ENCODE results near the gene SOCS7.

The SOCS7 gene

DNA sequence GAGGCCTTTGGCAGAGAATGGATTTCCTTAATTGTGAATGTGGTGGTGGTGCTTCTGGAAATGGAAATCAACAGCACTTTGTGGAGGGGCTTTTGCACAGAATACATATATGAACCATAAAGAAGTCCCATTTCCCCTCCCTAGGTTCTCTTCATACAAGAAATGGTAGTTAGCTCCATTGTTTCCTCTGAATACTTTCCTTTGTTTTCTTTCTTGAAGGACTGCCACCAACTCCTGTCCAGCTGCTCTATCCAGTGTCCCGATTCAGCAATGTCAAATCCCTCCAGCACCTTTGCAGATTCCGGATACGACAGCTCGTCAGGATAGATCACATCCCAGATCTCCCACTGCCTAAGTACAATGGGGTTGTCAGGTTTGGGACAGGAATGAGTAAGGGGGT is 43.4 kb downstream of the SOCS7 start:
- no peak for TF ChIP-seq ESRRG (CRISPR knock-in tag; IDR thresholded peaks at IDR 0.05)
- no peak for ATAC-seq

DNA sequence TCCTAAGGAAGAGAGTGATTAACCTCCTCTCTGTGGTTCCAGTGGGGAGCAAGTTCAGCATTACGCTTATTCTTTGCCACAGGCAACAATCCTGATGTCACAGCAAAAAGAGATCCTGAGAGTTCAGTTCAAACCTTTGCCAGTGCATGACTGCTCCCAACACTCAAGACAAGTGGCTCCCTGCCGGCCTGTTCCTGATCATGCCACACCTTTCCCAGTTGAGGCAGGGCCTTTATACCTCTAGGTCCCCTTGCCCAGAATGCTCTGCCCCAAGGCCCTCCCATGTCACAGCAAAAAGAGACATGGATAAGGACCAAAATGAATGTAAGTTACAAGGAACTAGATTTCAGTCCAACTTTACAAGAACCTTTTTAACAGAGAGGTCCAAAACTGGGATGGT is 45.6 kb downstream of the SOCS7 start:
- no peak for ATAC-seq
- TF ChIP-seq ZNF70 (CRISPR knock-in tag; IDR thresholded peaks at IDR 0.05) (no peak), ARNTL (CRISPR knock-in tag; IDR thresholded peaks at IDR 0.05; ENCODE audit: borderline replicate concordance, low read depth) (no peak), BACH2 (CRISPR knock-in tag; IDR thresholded peaks at IDR 0.05; ENCODE audit: borderline replicate concordance) (no peak), ISL1 (CRISPR knock-in tag; IDR thresholded peaks at IDR 0.05) (no peak), OSR1 (CRISPR knock-in tag; IDR thresholded peaks at IDR 0.05) (no peak), ZFP30 (CRISPR knock-in tag; IDR thresholded peaks at IDR 0.05) (no peak), ZNF8 (CRISPR knock-in tag; IDR thresholded peaks at IDR 0.05) (no peak), ESRRG (CRISPR knock-in tag; IDR thresholded peaks at IDR 0.05) (no peak), RARB (CRISPR knock-in tag; IDR thresholded peaks at IDR 0.05) (no peak), ZFP3 (CRISPR knock-in tag; IDR thresholded peaks at IDR 0.05) (no peak)
- TF ChIP-seq, protein P1, sequence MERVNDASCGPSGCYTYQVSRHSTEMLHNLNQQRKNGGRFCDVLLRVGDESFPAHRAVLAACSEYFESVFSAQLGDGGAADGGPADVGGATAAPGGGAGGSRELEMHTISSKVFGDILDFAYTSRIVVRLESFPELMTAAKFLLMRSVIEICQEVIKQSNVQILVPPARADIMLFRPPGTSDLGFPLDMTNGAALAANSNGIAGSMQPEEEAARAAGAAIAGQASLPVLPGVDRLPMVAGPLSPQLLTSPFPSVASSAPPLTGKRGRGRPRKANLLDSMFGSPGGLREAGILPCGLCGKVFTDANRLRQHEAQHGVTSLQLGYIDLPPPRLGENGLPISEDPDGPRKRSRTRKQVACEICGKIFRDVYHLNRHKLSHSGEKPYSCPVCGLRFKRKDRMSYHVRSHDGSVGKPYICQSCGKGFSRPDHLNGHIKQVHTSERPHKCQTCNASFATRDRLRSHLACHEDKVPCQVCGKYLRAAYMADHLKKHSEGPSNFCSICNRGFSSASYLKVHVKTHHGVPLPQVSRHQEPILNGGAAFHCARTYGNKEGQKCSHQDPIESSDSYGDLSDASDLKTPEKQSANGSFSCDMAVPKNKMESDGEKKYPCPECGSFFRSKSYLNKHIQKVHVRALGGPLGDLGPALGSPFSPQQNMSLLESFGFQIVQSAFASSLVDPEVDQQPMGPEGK (CRISPR knock-in tag; IDR thresholded peaks at IDR 0.05; ENCODE audit: borderline replicate concordance) = no peak

DNA sequence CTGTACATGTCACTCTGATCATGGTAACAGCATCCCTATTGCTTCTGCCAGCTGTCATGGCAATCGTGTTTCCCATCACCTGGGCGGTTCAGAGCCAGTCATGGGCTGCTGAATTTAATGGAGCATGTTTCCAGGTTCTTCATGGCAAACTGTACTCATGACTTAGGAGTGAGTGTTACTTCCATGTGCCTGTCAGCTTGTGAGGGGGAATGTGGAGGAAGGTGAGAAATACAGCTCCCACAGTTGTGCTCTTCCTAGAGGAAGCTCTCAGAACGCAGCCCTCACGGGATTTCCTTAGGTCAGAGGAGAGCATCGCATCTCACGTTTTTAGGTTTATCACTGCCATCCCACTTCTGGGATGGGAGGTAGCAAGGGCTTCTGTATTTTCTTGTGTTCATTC is 48.6 kb downstream of the SOCS7 start:
- no peak for ATAC-seq
- TF ChIP-seq, protein P2, sequence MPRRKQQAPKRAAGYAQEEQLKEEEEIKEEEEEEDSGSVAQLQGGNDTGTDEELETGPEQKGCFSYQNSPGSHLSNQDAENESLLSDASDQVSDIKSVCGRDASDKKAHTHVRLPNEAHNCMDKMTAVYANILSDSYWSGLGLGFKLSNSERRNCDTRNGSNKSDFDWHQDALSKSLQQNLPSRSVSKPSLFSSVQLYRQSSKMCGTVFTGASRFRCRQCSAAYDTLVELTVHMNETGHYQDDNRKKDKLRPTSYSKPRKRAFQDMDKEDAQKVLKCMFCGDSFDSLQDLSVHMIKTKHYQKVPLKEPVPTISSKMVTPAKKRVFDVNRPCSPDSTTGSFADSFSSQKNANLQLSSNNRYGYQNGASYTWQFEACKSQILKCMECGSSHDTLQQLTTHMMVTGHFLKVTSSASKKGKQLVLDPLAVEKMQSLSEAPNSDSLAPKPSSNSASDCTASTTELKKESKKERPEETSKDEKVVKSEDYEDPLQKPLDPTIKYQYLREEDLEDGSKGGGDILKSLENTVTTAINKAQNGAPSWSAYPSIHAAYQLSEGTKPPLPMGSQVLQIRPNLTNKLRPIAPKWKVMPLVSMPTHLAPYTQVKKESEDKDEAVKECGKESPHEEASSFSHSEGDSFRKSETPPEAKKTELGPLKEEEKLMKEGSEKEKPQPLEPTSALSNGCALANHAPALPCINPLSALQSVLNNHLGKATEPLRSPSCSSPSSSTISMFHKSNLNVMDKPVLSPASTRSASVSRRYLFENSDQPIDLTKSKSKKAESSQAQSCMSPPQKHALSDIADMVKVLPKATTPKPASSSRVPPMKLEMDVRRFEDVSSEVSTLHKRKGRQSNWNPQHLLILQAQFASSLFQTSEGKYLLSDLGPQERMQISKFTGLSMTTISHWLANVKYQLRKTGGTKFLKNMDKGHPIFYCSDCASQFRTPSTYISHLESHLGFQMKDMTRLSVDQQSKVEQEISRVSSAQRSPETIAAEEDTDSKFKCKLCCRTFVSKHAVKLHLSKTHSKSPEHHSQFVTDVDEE (CRISPR knock-in tag; IDR thresholded peaks at IDR 0.05) = no peak
- TF ChIP-seq ZFP3 (CRISPR knock-in tag; IDR thresholded peaks at IDR 0.05) (no peak), ZFP30 (CRISPR knock-in tag; IDR thresholded peaks at IDR 0.05) (no peak), BACH2 (CRISPR knock-in tag; IDR thresholded peaks at IDR 0.05; ENCODE audit: borderline replicate concordance) (no peak), OSR1 (CRISPR knock-in tag; IDR thresholded peaks at IDR 0.05) (no peak), ARNTL (CRISPR knock-in tag; IDR thresholded peaks at IDR 0.05; ENCODE audit: borderline replicate concordance, low read depth) (no peak), TCF4 (CRISPR knock-in tag; IDR thresholded peaks at IDR 0.05; ENCODE audit: borderline replicate concordance) (no peak), SNAI2 (CRISPR knock-in tag; IDR thresholded peaks at IDR 0.05) (no peak), ESRRG (CRISPR knock-in tag; IDR thresholded peaks at IDR 0.05) (no peak), ZNF565 (CRISPR knock-in tag; conservative IDR thresholded peaks at IDR 0.05; ENCODE audit: low read depth) (no peak), PPARA (CRISPR knock-in tag; IDR thresholded peaks at IDR 0.05; ENCODE audit: borderline replicate concordance) (no peak), ZC3H10 (CRISPR knock-in tag; IDR thresholded peaks at IDR 0.05) (no peak), ZNF70 (CRISPR knock-in tag; IDR thresholded peaks at IDR 0.05) (no peak)
- TF ChIP-seq, protein P3, sequence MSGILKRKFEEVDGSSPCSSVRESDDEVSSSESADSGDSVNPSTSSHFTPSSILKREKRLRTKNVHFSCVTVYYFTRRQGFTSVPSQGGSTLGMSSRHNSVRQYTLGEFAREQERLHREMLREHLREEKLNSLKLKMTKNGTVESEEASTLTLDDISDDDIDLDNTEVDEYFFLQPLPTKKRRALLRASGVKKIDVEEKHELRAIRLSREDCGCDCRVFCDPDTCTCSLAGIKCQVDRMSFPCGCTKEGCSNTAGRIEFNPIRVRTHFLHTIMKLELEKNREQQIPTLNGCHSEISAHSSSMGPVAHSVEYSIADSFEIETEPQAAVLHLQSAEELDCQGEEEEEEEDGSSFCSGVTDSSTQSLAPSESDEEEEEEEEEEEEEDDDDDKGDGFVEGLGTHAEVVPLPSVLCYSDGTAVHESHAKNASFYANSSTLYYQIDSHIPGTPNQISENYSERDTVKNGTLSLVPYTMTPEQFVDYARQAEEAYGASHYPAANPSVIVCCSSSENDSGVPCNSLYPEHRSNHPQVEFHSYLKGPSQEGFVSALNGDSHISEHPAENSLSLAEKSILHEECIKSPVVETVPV (CRISPR knock-in tag; IDR thresholded peaks at IDR 0.05) = no peak
- TF ChIP-seq, protein P4, sequence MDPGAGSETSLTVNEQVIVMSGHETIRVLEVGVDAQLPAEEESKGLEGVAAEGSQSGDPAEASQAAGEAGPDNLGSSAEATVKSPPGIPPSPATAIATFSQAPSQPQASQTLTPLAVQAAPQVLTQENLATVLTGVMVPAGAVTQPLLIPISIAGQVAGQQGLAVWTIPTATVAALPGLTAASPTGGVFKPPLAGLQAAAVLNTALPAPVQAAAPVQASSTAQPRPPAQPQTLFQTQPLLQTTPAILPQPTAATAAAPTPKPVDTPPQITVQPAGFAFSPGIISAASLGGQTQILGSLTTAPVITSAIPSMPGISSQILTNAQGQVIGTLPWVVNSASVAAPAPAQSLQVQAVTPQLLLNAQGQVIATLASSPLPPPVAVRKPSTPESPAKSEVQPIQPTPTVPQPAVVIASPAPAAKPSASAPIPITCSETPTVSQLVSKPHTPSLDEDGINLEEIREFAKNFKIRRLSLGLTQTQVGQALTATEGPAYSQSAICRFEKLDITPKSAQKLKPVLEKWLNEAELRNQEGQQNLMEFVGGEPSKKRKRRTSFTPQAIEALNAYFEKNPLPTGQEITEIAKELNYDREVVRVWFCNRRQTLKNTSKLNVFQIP (CRISPR knock-in tag; IDR thresholded peaks at IDR 0.05; ENCODE audit: borderline replicate concordance, low read depth) = no peak
- TF ChIP-seq, protein P5, sequence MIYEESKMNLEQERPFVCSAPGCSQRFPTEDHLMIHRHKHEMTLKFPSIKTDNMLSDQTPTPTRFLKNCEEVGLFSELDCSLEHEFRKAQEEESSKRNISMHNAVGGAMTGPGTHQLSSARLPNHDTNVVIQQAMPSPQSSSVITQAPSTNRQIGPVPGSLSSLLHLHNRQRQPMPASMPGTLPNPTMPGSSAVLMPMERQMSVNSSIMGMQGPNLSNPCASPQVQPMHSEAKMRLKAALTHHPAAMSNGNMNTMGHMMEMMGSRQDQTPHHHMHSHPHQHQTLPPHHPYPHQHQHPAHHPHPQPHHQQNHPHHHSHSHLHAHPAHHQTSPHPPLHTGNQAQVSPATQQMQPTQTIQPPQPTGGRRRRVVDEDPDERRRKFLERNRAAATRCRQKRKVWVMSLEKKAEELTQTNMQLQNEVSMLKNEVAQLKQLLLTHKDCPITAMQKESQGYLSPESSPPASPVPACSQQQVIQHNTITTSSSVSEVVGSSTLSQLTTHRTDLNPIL (CRISPR knock-in tag; IDR thresholded peaks at IDR 0.05; ENCODE audit: low read depth) = no peak

All from SK-N-SH treated with all-trans-retinoic acid at 6 μM for 48 hours (cell line).